H1 (cell line): ENCODE results near the gene CACNA1C. TPM values are rescaled to one million over a fixed set of nuclear protein-coding genes. Genes with fewer than 3 reads are reported as not detected.

Source experiments
- CTCF ChIA-PET: fragments of 300-600 bp; sonication (Branson Sonifier 250); formaldehyde crosslinking; loops from one replicate; lab custom pipeline; 2021; ENCODE audit not compliant: partially characterized antibody; lab: Charles Lee
- POLR2A ChIA-PET: fragments of 300-600 bp; sonication (Branson Sonifier 250); formaldehyde crosslinking; loops from one replicate; lab custom pipeline; 2021; ENCODE audit warnings: inconsistent platforms; ENCODE audit not compliant: partially characterized antibody; lab: Charles Lee
- DNase-seq, 2 experiments: peaks; one replicate each; pipeline versions ENCODE4 v3.0.0 to v3.0.0-alpha.2; 2010 to 2022; ENCODE audit warnings: low spot score in 2 of 2, low read depth in 1 of 2, mixed read lengths in 1 of 2
- FAIRE-seq: peaks from 2 replicates; lab custom pipeline; 2011; peaks lifted over from hg19 to GRCh38; lab: Jason Lieb, UNC
- H2AFZ ChIP-seq: 2 replicates; pipeline ENCODE4 v1.8.1; 2012; ENCODE audit warnings: low read length, inconsistent platforms
- H2AK5ac ChIP-seq: 2 replicates; pipeline ENCODE4 v1.6.1; 2013; ENCODE audit warnings: low read depth, low read length
- H2BK120ac ChIP-seq: replicated peaks from 2 replicates; pipeline ENCODE3; 2013; ENCODE audit warnings: low read depth, low read length, inconsistent platforms
- H2BK12ac ChIP-seq: 2 replicates; pipeline ENCODE4 v1.6.1; 2013; ENCODE audit warnings: low read depth, low read length
- H2BK15ac ChIP-seq: 2 replicates; pipeline ENCODE4 v1.6.1; 2013; ENCODE audit warnings: low read length
- H2BK20ac ChIP-seq: 2 replicates; pipeline ENCODE4 v1.6.1; 2013; ENCODE audit warnings: low read length
- H2BK5ac ChIP-seq: 2 replicates; pipeline ENCODE4 v1.6.1; 2013; ENCODE audit warnings: low read depth, low read length
- H3K14ac ChIP-seq: 2 replicates; pipeline ENCODE4 v1.6.1; 2013; ENCODE audit warnings: inconsistent platforms; ENCODE audit not compliant: insufficient read length
- H3K18ac ChIP-seq: 2 replicates; pipeline ENCODE4 v1.6.1; 2013; ENCODE audit warnings: low read length; ENCODE audit errors: extremely low read depth
- H3K23ac ChIP-seq: 2 replicates; pipeline ENCODE4 v1.6.1; 2013; ENCODE audit warnings: inconsistent platforms; ENCODE audit not compliant: insufficient read length
- H3K23me2 ChIP-seq: 2 replicates; pipeline ENCODE4 v1.6.1; 2013; ENCODE audit warnings: low read depth, low read length
- H3K27ac ChIP-seq: 2 replicates; pipeline ENCODE4 v1.6.1; 2011; ENCODE audit warnings: low read depth, low read length, inconsistent platforms
- H3K27me3 ChIP-seq, 4 experiments: replicated peaks in 1 of 4; 1 replicate in 1 of 4; 2 replicates in 3 of 4; pipeline versions ENCODE4 v1.6.1 to v1.8.1; 2011 to 2013; ENCODE audit warnings: low read length in 3 of 4, mild to moderate bottlenecking in 3 of 4, inconsistent platforms in 2 of 4, mixed read lengths in 2 of 4, moderate library complexity in 1 of 4; ENCODE audit not compliant: control insufficient read depth in 3 of 4, insufficient read depth in 3 of 4; ENCODE audit errors: extremely low read depth in 1 of 4
- H3K36me3 ChIP-seq, 4 experiments: 2 replicates each; pipeline versions ENCODE4 v1.6.1 to v1.8.1; 2011 to 2013; ENCODE audit warnings: mild to moderate bottlenecking in 4 of 4, low read length in 3 of 4, moderate library complexity in 2 of 4, control low read depth in 1 of 4, inconsistent platforms in 1 of 4; ENCODE audit not compliant: insufficient read depth in 4 of 4, control insufficient read depth in 2 of 4
- H3K4ac ChIP-seq: replicated peaks from 2 replicates; pipeline ENCODE3; 2013; ENCODE audit warnings: low read length, low read depth, mixed read lengths, inconsistent platforms; ENCODE audit not compliant: insufficient read length
- H3K4me1 ChIP-seq, 4 experiments: replicated peaks in 1 of 4; 1 replicate in 1 of 4; 2 replicates in 3 of 4; pipeline versions ENCODE4 v1.6.1 to v1.8.1; 2011 to 2013; ENCODE audit warnings: low read length in 3 of 4, inconsistent platforms in 2 of 4, mixed read lengths in 1 of 4; ENCODE audit not compliant: insufficient read depth in 4 of 4, control insufficient read depth in 3 of 4
- H3K4me2 ChIP-seq, 2 experiments: 2 replicates each; pipeline versions ENCODE4 v1.6.1 to v1.8.1; 2011 to 2013; ENCODE audit warnings: low read depth in 2 of 2, low read length in 2 of 2, control low read depth in 1 of 2, inconsistent platforms in 1 of 2, mild to moderate bottlenecking in 1 of 2; ENCODE audit not compliant: insufficient read depth in 1 of 2
- H3K4me3 ChIP-seq, 4 experiments: fragments of 200-600, 300-600 bp in 1 of 4; sonication (generic), shearing (Covaris generic), sonication (Bioruptor Twin) in 1 of 4; 2 replicates each; pipeline versions ENCODE4 v1.5.1 to v1.8.1; 2011 to 2016; ENCODE audit warnings: low read length in 4 of 4, low read depth in 3 of 4, control low read depth in 2 of 4, inconsistent platforms in 2 of 4, mild to moderate bottlenecking in 2 of 4, mixed read lengths in 1 of 4, moderate library complexity in 1 of 4; ENCODE audit not compliant: insufficient read depth in 2 of 4; ENCODE audit errors: extremely low read depth in 1 of 4
- H3K56ac ChIP-seq: replicated peaks from 2 replicates; pipeline ENCODE3; 2013; ENCODE audit warnings: low read depth, mild to moderate bottlenecking, mixed read lengths, low read length, inconsistent platforms; ENCODE audit not compliant: insufficient read length
- H3K79me1 ChIP-seq: 2 replicates; pipeline ENCODE4 v1.6.1; 2013; ENCODE audit warnings: low read depth, low read length, control low read depth
- H3K79me2 ChIP-seq, 2 experiments: 2 replicates each; pipeline versions ENCODE4 v1.6.1 to v1.8.1; 2012 to 2013; ENCODE audit warnings: low read length in 2 of 2, mild to moderate bottlenecking in 2 of 2, inconsistent platforms in 1 of 2; ENCODE audit not compliant: insufficient read depth in 2 of 2, control insufficient read depth in 1 of 2
- H3K9ac ChIP-seq, 4 experiments: replicated peaks in 1 of 4; 1 replicate in 1 of 4; 2 replicates in 3 of 4; pipeline versions ENCODE4 v1.6.1 to v1.8.1; 2011 to 2013; ENCODE audit warnings: low read depth in 3 of 4, low read length in 3 of 4, control low read depth in 2 of 4, mild to moderate bottlenecking in 2 of 4, moderate library complexity in 2 of 4, inconsistent platforms in 1 of 4; ENCODE audit errors: extremely low read depth in 1 of 4
- H3K9me3 ChIP-seq, 2 experiments: 2 replicates each; pipeline versions ENCODE4 v1.6.1 to v1.8.1; 2012 to 2013; ENCODE audit warnings: mild to moderate bottlenecking in 2 of 2, moderate library complexity in 2 of 2, control low read depth in 1 of 2, inconsistent platforms in 1 of 2, low read depth in 1 of 2, low read length in 1 of 2, mixed read lengths in 1 of 2; ENCODE audit not compliant: insufficient read depth in 2 of 2
- H4K20me1 ChIP-seq, 2 experiments: replicated peaks in 1 of 2; 2 replicates each; pipeline versions ENCODE3 to v1.8.1; 2011 to 2013; ENCODE audit warnings: inconsistent platforms in 2 of 2, low read length in 2 of 2, mild to moderate bottlenecking in 1 of 2; ENCODE audit not compliant: insufficient read depth in 2 of 2, control insufficient read depth in 1 of 2
- H4K5ac ChIP-seq: 2 replicates; pipeline ENCODE4 v1.6.1; 2013; ENCODE audit warnings: low read length, low read depth, mixed read lengths, inconsistent platforms; ENCODE audit not compliant: insufficient read length
- H4K8ac ChIP-seq: 2 replicates; pipeline ENCODE4 v1.8.0; 2013; ENCODE audit warnings: mild to moderate bottlenecking, moderate library complexity, low read length, inconsistent platforms; ENCODE audit not compliant: insufficient read depth; ENCODE audit errors: extremely low read depth
- H4K91ac ChIP-seq: replicated peaks from 2 replicates; pipeline ENCODE3; 2013; ENCODE audit warnings: low read length, mixed read lengths, inconsistent platforms; ENCODE audit not compliant: insufficient read length
- BACH1 ChIP-seq: IDR thresholded peaks from 2 replicates; pipeline ENCODE4 v1.6.1; 2012; ENCODE audit warnings: low read length, improper control_type of control experiment
- CTCF ChIP-seq, 3 experiments: IDR thresholded peaks; 1 replicate in 2 of 3; 2 replicates in 1 of 3; pipeline versions ENCODE4 v1.5.1 to v1.6.1; 2011; ENCODE audit warnings: low read length in 3 of 3, mild to moderate bottlenecking in 3 of 3, inconsistent platforms in 2 of 3, low read depth in 1 of 3, moderate library complexity in 1 of 3; ENCODE audit not compliant: insufficient read depth in 1 of 3; ENCODE audit errors: control extremely low read depth in 1 of 3
- E2F6 ChIP-seq: IDR thresholded peaks from 2 replicates; pipeline ENCODE4 v1.6.1; 2012; ENCODE audit warnings: inconsistent platforms
- RAD21 ChIP-seq, 2 experiments: IDR thresholded peaks in 1 of 2; conservative IDR thresholded peaks in 1 of 2; 2 replicates each; pipeline ENCODE4 v1.6.1; 2011; ENCODE audit warnings: low read depth in 2 of 2, low read length in 2 of 2, improper control_type of control experiment in 1 of 2, inconsistent platforms in 1 of 2, mild to moderate bottlenecking in 1 of 2, moderate library complexity in 1 of 2
- RFX5 ChIP-seq: IDR thresholded peaks from 2 replicates; pipeline ENCODE4 v1.6.1; 2011; ENCODE audit warnings: low read depth, low read length, improper control_type of control experiment, borderline replicate concordance
- YY1 ChIP-seq: IDR thresholded peaks from 2 replicates; pipeline ENCODE4 v1.6.1; 2011; ENCODE audit warnings: low read depth, mild to moderate bottlenecking, low read length
- WGBS, 2 experiments: shearing (Covaris generic) in 1 of 2; methylation state at CpG; one replicate each; pipeline versions ENCODE4 v1.1.6 to v1.1.7; 2013 to 2015; ENCODE audit warnings: low lambda C conversion rate in 2 of 2, mixed read lengths in 2 of 2, inconsistent platforms in 1 of 2, low coverage in 1 of 2, missing lambda C conversion rate in 1 of 2; ENCODE audit not compliant: insufficient replicate concordance in 2 of 2, insufficient coverage in 1 of 2, insufficient read length in 1 of 2; ENCODE audit errors: extremely low coverage in 1 of 2, missing lambda C conversion rate in 1 of 2; 5-methylcytosine and 5-hydroxymethylcytosine counted together
- polyA plus RNA-seq, 7 experiments: library from polyadenylated mRNA; depleted of rRNA in 3 of 7; stranded (reverse) in 5 of 7; unstranded in 2 of 7; fragments of >200 nt in 5 of 7; fragments of 200-250 nt in 2 of 7; gene quantifications; 1 replicate in 5 of 7; 2 replicates in 1 of 7; 4 replicates in 1 of 7; pipeline versions ENCODE4 v1.2.1 to v1.2.3, GENCODE V29; 2011 to 2013; ENCODE audit warnings: missing spikeins in 2 of 7, mixed read lengths in 2 of 7
- total RNA-seq: library from RNA; stranded (reverse); fragmentation: NEBNext Ultra II Directional; extraction: Animal tissue kit (Norgen Biotek cat#: 25700); gene quantifications from 2 replicates; pipeline ENCODE4 v1.2.1, GENCODE V29; 2021

The CACNA1C gene
- total and polyA plus RNA-seq, 2 of the 8 experiments (the other 6 are each of a cell fraction or from before 2014, with no cell fraction given), result 1.3 TPM

- Histone ChIP-seq H3K4me3 (no peak overlapping the region), H4K20me1 (no peaks in the 10 kb centered on the region), H3K79me1 (no peaks in the 10 kb centered on the region), H3K18ac (no peak overlapping the region), H3K4me1 (peaks cover 3 to 7% (median 3%) of the 10 kb centered on the region in 4 experiments), H2BK12ac (no peak overlapping the region), H3K4me2 (no peak overlapping the region), H3K23me2 (no peaks in the 10 kb centered on the region), H2BK20ac (no peak overlapping the region), H2BK15ac (no peak overlapping the region), H2AFZ (no peak overlapping the region), H2BK120ac (no peak overlapping the region), H2BK5ac (no peak overlapping the region), H4K91ac (no peak overlapping the region), H3K79me2 (no peaks in the 10 kb centered on the region), H3K36me3 (no peaks in the 10 kb centered on the region), H3K27ac (no peak overlapping the region), H3K23ac (no peak overlapping the region), H2AK5ac (no peak overlapping the region), H3K9ac (no peak overlapping the region), H3K14ac (no peak overlapping the region), H3K9me3 (no peaks in the 10 kb centered on the region), H3K4ac (no peak overlapping the region), H3K27me3 (no peaks in the 10 kb centered on the region), H3K56ac (no peak overlapping the region)
- DNase-seq, result peak in 1 of 2 experiments; percentile 79
- POLR2A ChIA-PET, result interaction anchor here (0.9 kb wide), 1 partner anchor 234 kb away, joined by 4 read pairs; no protein-coding TSS in a partner anchor
- CTCF ChIA-PET, result interaction anchor here (0.6 to 13.0 kb wide), 57 partner anchors 9 to 1624 kb away, joined by 3 to 252 read pairs (median 4); partner anchors contain the start of gene CACNA1C
- FAIRE-seq, result peak; percentile 79
- TF ChIP-seq RAD21 (IDR thresholded peaks at IDR 0.05 in 1 of 2, conservative IDR thresholded peaks at IDR 0.05 in 1 of 2; ENCODE audit: low read depth in 2 of 2, low read length in 2 of 2) (peak; percentile 64 to 74), YY1 (peak; percentile 85), RFX5 (no peak), E2F6 (peak; percentile 45; the same call in 1 of the 2 replicates), BACH1 (no peak), CTCF (IDR thresholded peaks at IDR 0.05; ENCODE audit: control extremely low read depth in 1 of 3, insufficient read depth in 1 of 3, low read depth in 1 of 3, low read length in 3 of 3) (peak; percentile 56 to 84 (median 76))
- TF ChIP-seq, all 59 proteins: peak for 4
- Histone ChIP-seq H4K8ac (no peak overlapping the region), H4K5ac (no peak overlapping the region)
- 61% methylated on average over 15 of the region's 15 CpGs; no CpG with 5 or more reads in 1 of the 2 experiments for WGBS, 2 experiments
Measured at GRCh38 chr12:2291182-2291832, 238.5 kb downstream of the CACNA1C start.
